NCI-H128 (cell line): Measurements from ENCODE around the gene FCN2.

ENCODE experiments used
- DNase-seq: peaks from one replicate; lab custom pipeline; 2025; ENCODE audit not compliant: unreplicated experiment; lab: John Stamatoyannopoulos, UW

Gene FCN2

GRCh38 chr9:134880484-134881312, at the start of gene FCN2:
Gene FCN2, plus strand, starts transcription at chr9:134880810. Its CDS starts 12 bp downstream, at chr9:134880822.
- no peak for DNase-seq

- DNase-seq, result no peak
Observed at GRCh38 chr9:134830926-134831720, 49.5 kb upstream of the FCN2 start.

- no peak for DNase-seq
Observed at GRCh38 chr9:134832471-134832870, 48.1 kb upstream of the FCN2 start.

GRCh38 chr9:134833294-134833880, 47.2 kb upstream of the FCN2 start:
- no peak for DNase-seq

GRCh38 chr9:134834217-134834956, 46.2 kb upstream of the FCN2 start:
- no peak for DNase-seq

- no peak for DNase-seq
Observed at GRCh38 chr9:134834957-134835419, 45.6 kb upstream of the FCN2 start.

GRCh38 chr9:134835448-134835847, 45.2 kb upstream of the FCN2 start:
- no peak for DNase-seq

- no peak for DNase-seq
Observed at GRCh38 chr9:134835987-134836386, 44.6 kb upstream of the FCN2 start.

GRCh38 chr9:134836406-134836970, 44.1 kb upstream of the FCN2 start:
- DNase-seq, result no peak

- DNase-seq, result no peak
Observed at GRCh38 chr9:134837529-134837928, 43.1 kb upstream of the FCN2 start.

- no peak for DNase-seq
Observed at GRCh38 chr9:134838651-134839454, 41.8 kb upstream of the FCN2 start.

- DNase-seq, result no peak
Observed at GRCh38 chr9:134839455-134840125, 41.0 kb upstream of the FCN2 start.

GRCh38 chr9:134840511-134840910, 40.1 kb upstream of the FCN2 start:
- DNase-seq, result no peak

- DNase-seq, result no peak
Observed at GRCh38 chr9:134841180-134841904, 39.3 kb upstream of the FCN2 start.

- DNase-seq, result no peak
Observed at GRCh38 chr9:134842321-134842720, 38.3 kb upstream of the FCN2 start.

- DNase-seq, result no peak
Observed at GRCh38 chr9:134843740-134844139, 36.9 kb upstream of the FCN2 start.

GRCh38 chr9:134844821-134845220, 35.8 kb upstream of the FCN2 start:
- DNase-seq, result no peak

- DNase-seq, result no peak
Observed at GRCh38 chr9:134846187-134846586, 34.4 kb upstream of the FCN2 start.

- DNase-seq, result no peak
Observed at GRCh38 chr9:134846699-134847098, 33.9 kb upstream of the FCN2 start.
